GM06990 (cell line): ENCODE measurements around the gene PSIP1.

Experiments used
- DNase-seq: peaks from one replicate; pipeline ENCODE4 v3.0.0-alpha.2; 2011; ENCODE audit not compliant: insufficient read length; ENCODE audit errors: extremely low read depth
- H3K27me3 ChIP-seq: replicated peaks from 2 replicates; pipeline ENCODE4 v1.6.0; 2011; ENCODE audit warnings: low read length; ENCODE audit not compliant: control insufficient read depth, insufficient read depth
- H3K36me3 ChIP-seq: 2 replicates; pipeline ENCODE4 v1.5.1; 2011; ENCODE audit warnings: low read length; ENCODE audit not compliant: control insufficient read depth, insufficient read depth
- H3K4me3 ChIP-seq: replicated peaks from 2 replicates; pipeline ENCODE4 v1.5.1; 2011; ENCODE audit warnings: low read depth, mild to moderate bottlenecking, control low read depth, low read length
- TF ChIP-seq, protein P1 (sequence below): IDR thresholded peaks from 2 replicates; pipeline ENCODE4 v1.5.1; 2011; ENCODE audit warnings: low read length, control low read depth, mild to moderate bottlenecking, inconsistent platforms; ENCODE audit not compliant: insufficient read depth, poor library complexity, severe bottlenecking

PSIP1 gene

GRCh38 chr9:15501179-15501578 is 9.6 kb downstream of the PSIP1 start:
- no peak for DNase-seq
- Histone ChIP-seq H3K36me3 (peaks cover 8% of the 10 kb centered on the region), H3K4me3 (no peak overlapping the region), H3K27me3 (no peaks in the 10 kb centered on the region)
- TF ChIP-seq, protein P1, sequence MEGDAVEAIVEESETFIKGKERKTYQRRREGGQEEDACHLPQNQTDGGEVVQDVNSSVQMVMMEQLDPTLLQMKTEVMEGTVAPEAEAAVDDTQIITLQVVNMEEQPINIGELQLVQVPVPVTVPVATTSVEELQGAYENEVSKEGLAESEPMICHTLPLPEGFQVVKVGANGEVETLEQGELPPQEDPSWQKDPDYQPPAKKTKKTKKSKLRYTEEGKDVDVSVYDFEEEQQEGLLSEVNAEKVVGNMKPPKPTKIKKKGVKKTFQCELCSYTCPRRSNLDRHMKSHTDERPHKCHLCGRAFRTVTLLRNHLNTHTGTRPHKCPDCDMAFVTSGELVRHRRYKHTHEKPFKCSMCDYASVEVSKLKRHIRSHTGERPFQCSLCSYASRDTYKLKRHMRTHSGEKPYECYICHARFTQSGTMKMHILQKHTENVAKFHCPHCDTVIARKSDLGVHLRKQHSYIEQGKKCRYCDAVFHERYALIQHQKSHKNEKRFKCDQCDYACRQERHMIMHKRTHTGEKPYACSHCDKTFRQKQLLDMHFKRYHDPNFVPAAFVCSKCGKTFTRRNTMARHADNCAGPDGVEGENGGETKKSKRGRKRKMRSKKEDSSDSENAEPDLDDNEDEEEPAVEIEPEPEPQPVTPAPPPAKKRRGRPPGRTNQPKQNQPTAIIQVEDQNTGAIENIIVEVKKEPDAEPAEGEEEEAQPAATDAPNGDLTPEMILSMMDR: no peak

GRCh38 chr9:15499139-15499538 is 11.6 kb downstream of the PSIP1 start:
- Histone ChIP-seq H3K36me3 (peaks cover 7% of the 10 kb centered on the region), H3K27me3 (no peaks in the 10 kb centered on the region), H3K4me3 (no peak overlapping the region)
- DNase-seq: no peak
- TF ChIP-seq, protein P1: no peak

GRCh38 chr9:15498246-15498995 is 12.3 kb downstream of the PSIP1 start:
- no peaks in the 10 kb centered on the region for H3K27me3 ChIP-seq
- TF ChIP-seq, protein P1: no peak
- no peak for DNase-seq
- peaks cover 7% of the 10 kb centered on the region for H3K36me3 ChIP-seq
- no peak overlapping the region for H3K4me3 ChIP-seq

GRCh38 chr9:15492485-15493150 is 18.2 kb downstream of the PSIP1 start:
- TF ChIP-seq, protein P1: no peak
- no peak overlapping the region for H3K4me3 ChIP-seq
- H3K27me3 ChIP-seq: no peaks in the 10 kb centered on the region
- H3K36me3 ChIP-seq: peaks cover 12% of the 10 kb centered on the region
- no peak for DNase-seq

DNA sequence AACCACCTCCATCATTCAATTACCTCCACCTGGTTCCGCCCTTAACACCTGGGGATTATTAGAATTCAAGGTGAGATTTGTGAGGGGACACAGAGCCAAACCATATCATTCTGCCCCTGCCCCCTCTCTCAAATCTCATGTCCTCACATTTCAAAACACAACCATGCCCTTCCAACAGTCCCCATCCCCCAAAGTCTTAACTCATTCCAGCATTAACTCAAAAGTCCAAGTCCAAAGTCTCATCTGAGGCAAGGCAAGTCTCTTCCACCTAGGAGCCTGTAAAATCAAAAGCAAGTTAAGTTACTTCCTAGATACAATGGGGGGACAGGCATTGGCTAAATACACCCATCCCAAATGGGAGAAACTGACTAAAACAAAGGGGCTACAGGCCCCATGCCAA is 18.8 kb downstream of the PSIP1 start:
- Histone ChIP-seq H3K27me3 (no peaks in the 10 kb centered on the region), H3K36me3 (peaks cover 12% of the 10 kb centered on the region)
- DNase-seq: no peak

More for the DNA sequence above, 18.8 kb downstream of the PSIP1 start:
- TF ChIP-seq, protein P1: no peak
- no peak overlapping the region for H3K4me3 ChIP-seq
